ENCODE measurements around the gene ETNK2.

- TF ChIP-seq CTCF (IDR thresholded peaks at IDR 0.05) (no peak), POLR2AphosphoS5 (IDR thresholded peaks at IDR 0.05) (no peak), POLR2A (IDR thresholded peaks at IDR 0.05) (no peak)
Measured at GRCh38 chr1:204186597-204186996, 34.8 kb upstream of the ETNK2 start.

All from sigmoid colon (tissue), 4 donors.